Measurements from ENCODE around the gene FANCL. TPM values are rescaled to one million over a fixed set of nuclear protein-coding genes. Genes with fewer than 3 reads are reported as not detected.
"Not testable (repeated sequence)": the region's sequence is repeated elsewhere in the genome, so short reads cannot be mapped to it uniquely, and the experiment has no call there.

The FANCL gene
- total and polyA plus RNA-seq, 3 donors from 2014 or later: 27.8 to 52.3 (median 36.6) TPM

DNA sequence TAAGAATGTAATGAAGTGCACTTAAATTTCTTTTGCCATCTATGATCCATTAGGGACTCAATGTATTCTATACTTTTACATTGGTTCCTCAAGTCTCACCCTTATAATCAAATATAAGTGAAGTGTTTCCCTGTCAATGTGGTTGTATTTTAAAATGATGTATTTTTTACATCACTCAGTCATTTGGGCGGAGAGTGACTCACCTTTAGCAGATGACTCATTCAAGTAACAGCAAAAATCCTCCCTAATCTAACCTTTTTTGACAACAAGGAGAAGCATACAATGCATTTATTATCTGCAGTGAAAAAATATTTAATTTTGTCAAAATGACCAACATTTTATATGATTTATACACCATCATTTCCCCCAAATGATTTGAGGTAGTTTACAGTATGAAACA is 94.4 kb downstream of the FANCL start:
- Histone ChIP-seq H3K27me3 (no peaks in the 10 kb centered on the region), H3K4me1 (no peaks in the 10 kb centered on the region), H3K27ac (no peak overlapping the region), H3K4me3 (no peak overlapping the region), H3K9me3 (no peaks in the 10 kb centered on the region), H3K36me3 (ENCODE audit: low read depth, missing control alignments) (no peaks in the 10 kb centered on the region)
- TF ChIP-seq CTCF (IDR thresholded peaks at IDR 0.05): no peak
- no peak for TF ChIP-seq POLR2A (IDR thresholded peaks at IDR 0.05)
- WGBS, 2 donors: 89 to 91% methylated on average over 1 of the region's 1 CpG
- intact Hi-C loops (cut with DNase I; ENCODE audit: low total_unique reads): no loop called here
- no peak for DNase-seq

GRCh38 chr2:58145769-58146168 is 95.4 kb downstream of the FANCL start:
- 95 to 98% methylated on average over 6 of the region's 6 CpGs for WGBS, 2 donors

DNA sequence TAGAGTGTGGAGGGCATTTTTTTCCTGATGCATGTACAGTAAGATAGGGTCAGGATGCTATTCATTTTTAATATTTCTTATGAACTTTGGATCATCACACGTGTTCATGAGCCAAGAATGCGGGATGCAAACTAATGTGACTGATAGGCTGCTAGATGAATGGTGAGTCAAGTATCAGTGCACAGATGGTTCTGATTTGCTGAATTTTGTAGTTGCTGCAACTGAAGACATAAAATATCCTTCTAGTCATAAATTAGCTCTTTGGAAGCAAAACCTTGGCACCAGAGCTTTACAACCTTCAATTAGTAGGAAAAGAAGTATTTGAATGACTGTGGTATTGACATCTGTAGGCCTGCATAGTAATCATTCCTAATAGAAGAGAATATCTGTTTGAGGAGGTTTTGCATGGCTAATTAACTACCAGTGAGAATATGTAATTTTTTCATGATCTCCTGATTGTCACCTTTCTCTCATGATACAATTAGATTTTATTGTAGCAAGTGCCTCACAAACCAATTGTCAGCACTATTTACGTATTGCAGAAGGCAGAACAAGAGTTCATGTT is 100.5 kb downstream of the FANCL start:
- 78 to 79% methylated on average over 3 of the region's 3 CpGs for WGBS, 2 donors
- intact Hi-C loops (cut with DNase I; ENCODE audit: low total_unique reads): no loop called here
- no peaks in the 10 kb centered on the region for H3K36me3 ChIP-seq (ENCODE audit: low read depth, missing control alignments)
- no peaks in the 10 kb centered on the region for H3K9me3 ChIP-seq
- no peaks in the 10 kb centered on the region for H3K4me1 ChIP-seq
- no peak overlapping the region for H3K27ac ChIP-seq
- DNase-seq: no peak
- H3K27me3 ChIP-seq: no peaks in the 10 kb centered on the region
- TF ChIP-seq CTCF (IDR thresholded peaks at IDR 0.05): no peak
- TF ChIP-seq POLR2A (IDR thresholded peaks at IDR 0.05): no peak
- H3K4me3 ChIP-seq: no peak overlapping the region

More at GRCh38 chr2:58145769-58146168, 95.4 kb downstream of the FANCL start:
- H3K27ac ChIP-seq; H3K9me3 ChIP-seq; intact Hi-C loops (cut with DNase I; ENCODE audit: low total_unique reads); H3K36me3 ChIP-seq (ENCODE audit: low read depth, missing control alignments); H3K27me3 ChIP-seq; H3K4me3 ChIP-seq; H3K4me1 ChIP-seq; DNase-seq: not testable (repeated sequence)

GRCh38 chr2:58138396-58139030 is 102.6 kb downstream of the FANCL start:
- intact Hi-C loops (cut with DNase I; ENCODE audit: low total_unique reads): no loop called here
- Histone ChIP-seq H3K27me3 (no peaks in the 10 kb centered on the region), H3K27ac (no peak overlapping the region), H3K9me3 (no peaks in the 10 kb centered on the region), H3K4me3 (no peak overlapping the region), H3K36me3 (ENCODE audit: low read depth, missing control alignments) (no peaks in the 10 kb centered on the region), H3K4me1 (no peaks in the 10 kb centered on the region)
- 88% methylated on average over 3 of the region's 3 CpGs for WGBS, 2 donors
- TF ChIP-seq POLR2A (IDR thresholded peaks at IDR 0.05) (no peak), CTCF (IDR thresholded peaks at IDR 0.05) (no peak)
- no peak for DNase-seq

DNA sequence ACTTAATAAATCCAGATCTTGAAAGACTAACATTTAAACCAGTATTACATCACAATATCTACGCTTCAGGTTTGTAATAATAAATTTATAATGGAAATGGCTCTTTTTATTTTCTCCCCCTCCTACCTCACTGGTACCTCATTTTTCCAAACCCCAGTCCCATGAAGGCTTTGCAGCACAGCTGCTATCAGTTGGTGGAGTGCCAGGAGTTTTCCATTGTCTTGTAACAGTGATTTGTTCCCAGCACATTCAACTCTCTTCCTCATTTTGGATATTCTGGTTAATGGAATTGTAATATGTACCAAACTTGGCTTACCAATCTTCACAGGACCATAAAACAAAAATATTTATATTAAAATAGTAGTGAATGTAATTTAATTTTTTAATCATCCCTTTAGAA is 103.3 kb downstream of the FANCL start:
- Histone ChIP-seq H3K27ac (no peak overlapping the region), H3K9me3 (no peaks in the 10 kb centered on the region), H3K36me3 (ENCODE audit: low read depth, missing control alignments) (no peaks in the 10 kb centered on the region), H3K4me1 (no peaks in the 10 kb centered on the region), H3K27me3 (no peaks in the 10 kb centered on the region), H3K4me3 (no peak overlapping the region)
- peak; percentile 33 for DNase-seq
- no peak for TF ChIP-seq POLR2A (IDR thresholded peaks at IDR 0.05)
- TF ChIP-seq CTCF (IDR thresholded peaks at IDR 0.05): no peak
- intact Hi-C loops (cut with DNase I; ENCODE audit: low total_unique reads): no loop called here
- WGBS, 2 donors: 92 to 98% methylated on average over 1 of the region's 1 CpG

Data from testis (tissue), 3 donors.